ENCODE data around the gene TAF11L3.
"Not testable (repeated sequence)": the region's sequence is repeated elsewhere in the genome, so short reads cannot be mapped to it uniquely, and the experiment has no call there.

TAF11L3 gene

DNA sequence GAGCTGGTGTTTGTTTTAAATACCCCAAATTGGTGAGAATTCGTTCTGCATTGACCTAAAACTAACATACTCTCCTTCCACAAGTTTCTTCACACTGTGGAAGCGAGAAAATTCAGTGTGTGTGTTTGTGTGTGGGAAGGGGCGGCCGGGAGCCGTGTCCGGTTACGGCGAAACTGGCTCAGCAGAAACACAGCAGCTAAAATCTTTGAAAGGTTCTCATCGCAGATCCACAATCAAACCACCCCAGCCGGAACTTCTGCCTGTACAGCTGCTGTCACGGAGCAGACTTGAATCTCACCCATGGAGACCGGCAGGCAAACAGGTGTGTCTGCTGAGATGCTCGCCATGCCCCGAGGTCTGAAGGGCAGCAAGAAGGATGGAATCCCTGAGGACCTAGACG lies at the start of gene TAF11L3:
Gene TAF11L3 (plus strand): TSS at position 301 of the 400 bp plus-strand sequence.
- not testable (repeated sequence) for DNase-seq

DNA sequence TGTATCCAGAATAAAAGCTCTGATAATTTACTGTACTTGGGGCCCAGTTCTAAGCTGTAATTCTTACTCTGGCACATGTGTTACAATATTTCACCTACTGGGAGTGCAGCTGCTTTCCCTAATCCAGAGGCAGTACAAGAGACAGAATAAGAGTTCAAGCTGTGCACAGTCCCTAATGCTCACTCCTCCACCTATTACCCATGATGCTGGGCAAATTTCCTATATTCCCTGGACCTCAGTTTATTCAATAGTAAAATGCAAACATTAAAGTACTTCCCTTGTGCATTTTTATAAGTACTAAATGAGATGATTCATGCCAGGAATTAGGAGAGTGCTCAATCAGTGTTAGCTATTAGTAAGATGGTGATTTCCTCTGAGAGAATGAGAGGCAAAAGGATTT lies 48.1 kb upstream of the TAF11L3 start:
- no peak for DNase-seq

DNA sequence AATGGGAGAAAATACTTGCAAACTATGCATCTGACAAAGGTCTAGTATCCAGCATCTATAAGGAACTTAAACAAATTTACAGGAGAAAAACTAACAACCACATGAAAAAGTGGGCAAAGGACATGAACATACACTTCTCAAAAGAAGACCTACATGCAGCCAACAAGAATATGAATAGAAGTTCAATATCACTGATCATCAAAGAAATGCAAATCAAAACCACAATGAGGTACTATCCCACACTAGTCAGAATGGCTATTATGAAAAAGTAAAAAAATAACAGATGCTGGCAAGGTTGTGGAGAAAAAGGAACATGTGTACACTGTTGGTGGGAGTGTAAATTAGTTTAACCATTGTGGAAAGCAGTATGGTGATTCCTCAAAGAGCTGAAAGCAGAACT lies 43.1 kb upstream of the TAF11L3 start:
- not testable (repeated sequence) for DNase-seq

DNA sequence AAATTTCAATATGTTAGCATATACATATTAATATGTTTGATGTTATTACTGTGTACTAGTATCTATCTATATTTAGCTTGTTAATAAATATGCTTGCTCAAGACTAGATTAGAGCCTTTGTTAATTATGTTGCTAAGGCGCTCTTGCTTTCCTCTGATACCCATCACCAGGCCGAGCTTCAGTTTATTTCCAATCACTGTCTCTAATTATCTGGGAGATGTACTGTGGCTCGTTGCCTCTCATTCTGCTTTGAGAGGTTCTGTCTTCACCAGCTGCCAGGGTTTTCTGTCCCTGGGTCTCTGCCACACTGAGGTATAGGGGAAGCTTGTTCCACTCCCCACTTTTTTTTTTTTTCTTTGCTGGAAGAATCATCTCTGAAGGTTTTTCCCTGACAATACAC lies 41.1 kb upstream of the TAF11L3 start:
- no peak for DNase-seq

DNA sequence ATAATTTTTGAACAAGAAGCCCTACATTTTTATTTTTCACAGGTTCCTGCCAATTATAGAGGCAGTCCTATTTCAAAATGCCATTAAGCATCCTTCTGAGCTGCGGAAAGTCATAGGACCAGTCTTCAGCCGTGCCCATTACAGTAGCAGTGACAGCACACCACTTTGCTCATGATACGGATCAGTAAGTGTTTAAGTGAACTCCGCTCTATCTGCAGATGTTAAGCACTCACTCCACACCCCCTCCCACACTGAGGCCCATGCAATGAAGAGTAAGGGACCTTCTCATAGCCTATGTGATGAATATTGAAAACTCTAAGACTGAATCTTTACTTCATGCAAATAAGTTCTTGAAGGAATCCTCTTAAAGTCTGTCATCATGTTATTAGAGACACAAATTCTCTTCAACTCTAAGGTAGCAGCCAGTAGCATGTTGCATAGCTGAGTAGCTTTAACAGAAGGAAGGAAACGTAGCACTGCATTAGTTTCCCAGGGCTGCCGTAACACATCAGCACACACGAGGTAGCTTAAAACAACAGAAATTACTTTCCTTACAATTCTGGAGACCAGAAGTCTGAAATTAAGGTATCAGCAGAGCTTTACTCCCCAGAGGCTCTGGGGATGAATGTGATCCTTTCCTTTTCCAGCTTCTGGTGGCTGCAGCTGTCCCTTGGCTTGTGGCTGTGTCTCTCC lies 40.4 kb upstream of the TAF11L3 start:
- no peak for DNase-seq

DNA sequence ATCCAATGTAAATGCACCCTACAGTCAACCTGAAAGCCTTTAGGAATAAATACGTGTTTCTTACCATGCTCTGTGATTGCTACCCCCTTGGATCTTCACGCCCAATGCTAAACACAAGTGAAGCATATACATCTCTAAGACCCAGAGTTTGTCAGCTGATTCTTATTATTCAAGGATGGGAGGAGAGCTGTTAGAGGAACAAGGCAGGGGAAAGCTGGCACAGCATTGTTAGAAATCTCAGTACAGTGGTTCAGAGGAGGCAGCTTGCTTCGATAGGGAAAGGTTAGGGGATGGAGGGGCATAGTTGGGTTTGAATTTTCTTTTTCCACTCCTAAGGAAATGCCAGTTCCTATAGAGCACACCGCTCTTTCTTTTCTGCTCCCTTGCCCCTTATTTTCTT lies 36.8 kb upstream of the TAF11L3 start:
- DNase-seq: no peak

DNA sequence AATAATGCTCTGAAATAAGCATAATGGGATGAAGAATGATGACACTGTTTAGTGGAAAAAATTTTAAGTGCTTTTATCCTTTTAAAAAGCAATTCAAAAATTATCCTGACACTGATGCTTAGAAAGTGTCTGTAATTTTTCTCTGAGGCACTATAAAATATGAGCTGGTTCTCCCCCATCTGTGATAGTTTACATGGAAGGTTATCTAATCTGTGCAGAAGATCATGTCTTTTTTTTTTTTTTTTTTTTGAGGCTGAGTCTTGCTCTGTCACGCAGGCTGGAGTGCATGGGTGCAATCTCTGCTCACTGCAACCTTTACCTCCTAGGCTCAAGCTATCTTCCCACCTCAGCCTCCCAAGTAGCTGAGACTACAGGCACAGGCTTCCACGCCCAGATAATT lies 35.4 kb upstream of the TAF11L3 start:
- DNase-seq: peak; percentile 75

DNA sequence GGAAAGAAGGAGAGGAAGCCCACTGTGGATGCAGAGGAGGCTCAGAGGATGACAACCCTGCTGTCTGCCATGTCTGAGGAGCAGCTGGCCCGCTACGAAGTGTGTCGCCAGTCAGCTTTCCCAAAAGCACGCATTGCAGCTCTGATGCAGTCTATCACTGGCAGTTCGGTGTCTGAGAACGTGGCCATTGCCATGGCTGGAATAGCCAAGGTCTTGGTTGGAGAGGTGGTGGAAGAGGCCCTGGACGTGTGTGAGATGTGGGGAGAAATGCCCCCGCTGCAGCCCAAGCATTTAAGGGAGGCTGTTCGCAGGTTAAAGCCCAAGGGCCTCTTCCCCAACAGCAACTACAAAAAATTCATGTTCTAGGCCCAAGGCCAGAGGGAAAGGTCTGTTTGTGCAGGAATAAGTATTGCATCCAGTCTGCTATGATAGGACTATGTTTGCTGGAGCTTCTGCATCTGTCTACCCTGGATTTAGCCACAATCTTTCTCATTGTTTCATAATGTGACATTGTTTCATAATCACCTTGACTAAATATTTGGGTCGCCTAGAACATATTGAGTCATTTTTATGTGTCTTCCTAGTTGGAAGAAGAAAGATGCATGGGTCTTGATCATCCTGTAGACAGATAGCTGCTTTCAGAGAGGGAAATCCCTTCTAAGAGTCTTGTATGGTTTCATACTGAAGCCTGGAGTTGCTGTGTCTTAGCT lies 31.5 kb upstream of the TAF11L3 start:
- not testable (repeated sequence) for DNase-seq

DNA sequence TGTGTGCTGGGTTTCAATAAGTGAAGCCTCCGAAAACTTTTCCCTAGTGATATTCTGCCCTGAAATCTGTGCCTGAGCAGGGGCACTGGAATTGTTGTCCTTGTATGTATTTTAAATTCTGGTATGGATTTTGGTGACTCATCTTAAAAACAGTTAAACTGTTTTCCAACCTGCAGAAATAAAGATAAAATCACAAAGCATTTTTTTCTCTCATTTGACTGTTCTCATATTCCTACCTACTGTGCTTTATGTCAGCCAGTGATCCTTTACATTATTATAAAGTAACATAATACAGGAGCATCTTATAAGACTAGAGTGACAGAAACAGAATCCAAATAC lies 31.0 kb upstream of the TAF11L3 start:
- DNase-seq: no peak

DNA sequence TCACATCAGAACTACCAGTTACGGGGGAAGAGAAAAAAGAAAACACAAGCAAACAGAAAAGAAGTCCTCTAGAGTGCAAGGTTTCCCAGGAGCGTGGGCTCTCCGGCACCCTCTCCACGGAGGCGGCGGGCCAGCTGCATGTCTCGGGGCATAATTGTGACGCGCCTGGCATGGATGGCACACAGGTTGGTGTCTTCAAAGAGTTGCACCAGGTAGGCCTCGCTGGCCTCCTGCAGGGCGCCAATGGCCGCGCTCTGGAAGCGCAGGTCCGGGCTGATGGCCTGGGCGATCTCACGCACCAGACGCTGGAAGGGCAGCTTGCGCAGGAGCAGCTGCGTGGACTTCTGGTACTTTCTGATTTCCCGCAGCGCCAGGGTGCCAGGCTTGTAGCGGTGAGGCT lies 26.9 kb upstream of the TAF11L3 start:
- DNase-seq: not testable (repeated sequence)

DNA sequence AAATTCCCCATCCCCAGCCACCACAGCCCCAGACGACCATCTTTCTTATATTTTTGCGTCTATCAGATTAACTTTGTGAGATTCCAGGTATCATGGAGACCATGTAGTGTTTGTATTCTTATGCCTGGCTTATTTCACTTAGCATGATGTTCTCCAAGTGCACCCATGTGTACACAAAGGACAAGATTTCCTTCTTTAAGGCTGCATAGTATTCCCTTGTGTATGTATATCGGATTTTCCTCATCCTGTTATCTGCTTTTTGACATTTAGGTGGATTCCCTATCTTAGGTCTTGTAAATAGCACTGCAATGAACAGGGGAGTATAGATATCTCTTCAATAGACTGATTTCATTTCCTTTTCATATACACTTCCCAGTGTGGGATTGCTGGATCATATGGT lies 25.4 kb upstream of the TAF11L3 start:
- DNase-seq: no peak

DNA sequence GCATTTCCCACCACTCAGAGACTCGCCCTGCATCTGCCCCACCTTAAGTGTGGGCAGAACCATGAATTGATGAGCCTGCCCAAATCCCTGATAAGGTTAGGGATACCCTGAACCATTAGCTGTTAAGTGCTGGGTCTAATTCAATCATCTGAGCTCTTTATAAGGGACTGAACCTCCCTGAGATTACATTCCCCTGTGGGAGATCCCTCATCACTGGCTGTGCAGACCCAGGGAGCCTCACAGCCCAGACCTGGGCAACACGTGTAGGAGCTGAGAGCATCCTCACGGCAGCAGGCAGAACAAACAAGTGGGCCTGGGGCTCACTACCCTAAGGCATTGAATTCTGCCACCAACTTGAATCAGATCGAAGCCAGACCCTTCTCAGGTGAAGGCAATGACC lies 20.7 kb upstream of the TAF11L3 start:
- DNase-seq: no peak

DNA sequence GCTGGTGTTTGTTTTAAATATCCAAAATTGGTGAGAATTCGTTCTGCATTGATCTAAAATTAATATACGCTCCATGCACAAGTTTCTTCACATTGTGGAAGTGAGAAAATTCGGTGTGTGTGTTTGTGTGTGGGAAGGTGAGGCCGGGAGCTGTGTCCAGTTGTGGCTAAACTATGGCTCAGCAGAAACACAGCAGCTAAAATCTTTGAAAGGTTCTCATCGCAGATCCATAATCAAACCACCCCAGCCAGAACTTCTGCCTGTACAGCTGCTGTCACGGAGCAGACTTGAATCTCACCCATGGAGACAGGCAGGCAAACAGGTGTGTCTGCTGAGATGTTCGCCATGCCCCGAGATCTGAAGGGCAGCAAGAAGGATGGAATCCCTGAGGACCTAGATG lies 20.2 kb upstream of the TAF11L3 start, which contains the start of gene TAF11L2:
Gene TAF11L2 (plus strand): TSS at position 301 of the 400 bp plus-strand sequence.
- not testable (repeated sequence) for DNase-seq

DNA sequence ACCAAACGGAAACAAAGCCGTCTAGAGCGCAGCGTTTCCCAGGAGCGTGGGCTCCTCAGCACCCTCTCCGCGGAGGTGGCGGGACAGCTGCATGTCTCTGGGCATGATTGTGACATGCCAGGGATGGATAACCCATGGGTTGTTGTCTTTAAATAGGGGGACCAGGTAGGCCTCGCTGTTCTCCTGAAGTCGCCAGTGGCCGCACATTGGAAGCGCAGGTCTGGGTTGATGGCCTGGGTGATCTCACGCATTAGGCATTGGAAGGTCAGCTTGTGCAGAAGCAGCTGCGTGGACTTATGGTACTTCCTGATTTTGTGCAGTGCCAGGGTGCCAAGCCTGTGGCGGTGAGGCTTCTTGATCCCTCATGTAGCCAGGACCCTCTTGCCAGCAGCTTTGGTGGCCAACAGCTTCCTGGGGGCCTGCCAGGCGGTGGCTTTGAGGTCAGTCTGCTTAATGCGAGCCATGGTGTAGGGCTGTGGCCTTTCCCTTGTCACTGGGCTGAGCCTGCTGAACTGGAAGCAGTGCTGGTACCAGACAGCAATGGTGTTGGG lies 6.3 kb upstream of the TAF11L3 start:
- no peak for DNase-seq

DNA sequence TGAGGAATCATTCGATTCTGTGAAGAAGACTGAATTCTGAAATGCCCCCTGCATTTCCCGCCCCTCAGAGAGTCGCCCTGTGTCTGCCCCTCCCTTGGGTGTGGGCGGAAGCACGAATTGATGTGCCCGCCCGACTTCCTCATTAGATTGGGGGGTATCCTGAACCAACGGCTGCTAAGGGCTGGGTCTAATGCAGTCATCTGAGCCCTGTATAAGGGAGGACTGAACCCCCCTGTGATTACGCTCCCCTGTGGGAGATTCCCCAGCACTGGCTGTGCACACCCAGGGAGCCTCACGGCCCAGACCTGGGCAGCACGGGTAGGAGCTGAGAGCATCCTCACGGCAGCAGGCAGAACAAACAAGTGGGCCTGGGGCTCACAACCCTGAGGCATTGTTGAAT lies 641 bp upstream of the TAF11L3 start:
- DNase-seq: not testable (repeated sequence)

DNA sequence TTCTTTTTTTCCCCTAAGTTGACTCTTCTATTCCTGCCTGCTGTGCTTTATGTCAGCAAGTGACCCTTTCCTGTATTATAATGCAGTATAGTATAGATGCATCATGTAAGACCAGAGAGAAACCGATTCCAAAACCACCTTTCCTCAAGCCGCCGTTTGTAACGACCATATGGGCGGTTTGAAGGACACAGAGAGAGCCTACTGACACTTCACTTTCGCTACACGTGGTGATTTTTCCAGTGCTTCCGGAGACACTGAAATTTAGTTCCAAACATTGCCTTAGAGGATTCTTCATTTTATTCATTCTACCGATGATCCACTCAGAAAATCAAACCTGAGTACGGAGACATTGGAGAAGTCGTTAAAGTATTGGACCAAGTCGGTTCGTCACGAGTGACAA lies 1.3 kb downstream of the TAF11L3 start:
- not testable (repeated sequence) for DNase-seq

DNA sequence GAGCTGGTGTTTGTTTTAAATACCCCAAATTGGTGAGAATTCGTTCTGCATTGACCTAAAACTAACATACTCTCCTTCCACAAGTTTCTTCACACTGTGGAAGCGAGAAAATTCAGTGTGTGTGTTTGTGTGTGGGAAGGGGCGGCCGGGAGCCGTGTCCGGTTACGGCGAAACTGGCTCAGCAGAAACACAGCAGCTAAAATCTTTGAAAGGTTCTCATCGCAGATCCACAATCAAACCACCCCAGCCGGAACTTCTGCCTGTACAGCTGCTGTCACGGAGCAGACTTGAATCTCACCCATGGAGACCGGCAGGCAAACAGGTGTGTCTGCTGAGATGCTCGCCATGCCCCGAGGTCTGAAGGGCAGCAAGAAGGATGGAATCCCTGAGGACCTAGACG lies 3.3 kb downstream of the TAF11L3 start, which contains the start of gene TAF11L4:
Gene TAF11L4 (plus strand): TSS at position 301 of the 400 bp plus-strand sequence.
- not testable (repeated sequence) for DNase-seq

DNA sequence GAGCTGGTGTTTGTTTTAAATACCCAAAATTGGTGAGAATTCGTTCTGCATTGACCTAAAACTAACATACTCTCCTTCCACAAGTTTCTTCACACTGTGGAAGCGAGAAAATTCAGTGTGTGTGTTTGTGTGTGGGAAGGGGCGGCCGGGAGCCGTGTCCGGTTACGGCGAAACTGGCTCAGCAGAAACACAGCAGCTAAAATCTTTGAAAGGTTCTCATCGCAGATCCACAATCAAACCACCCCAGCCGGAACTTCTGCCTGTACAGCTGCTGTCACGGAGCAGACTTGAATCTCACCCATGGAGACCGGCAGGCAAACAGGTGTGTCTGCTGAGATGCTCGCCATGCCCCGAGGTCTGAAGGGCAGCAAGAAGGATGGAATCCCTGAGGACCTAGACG lies 6.8 kb downstream of the TAF11L3 start, which contains the start of gene TAF11L5:
Gene TAF11L5 (plus strand): TSS at position 301 of the 400 bp plus-strand sequence.
- DNase-seq: not testable (repeated sequence)

DNA sequence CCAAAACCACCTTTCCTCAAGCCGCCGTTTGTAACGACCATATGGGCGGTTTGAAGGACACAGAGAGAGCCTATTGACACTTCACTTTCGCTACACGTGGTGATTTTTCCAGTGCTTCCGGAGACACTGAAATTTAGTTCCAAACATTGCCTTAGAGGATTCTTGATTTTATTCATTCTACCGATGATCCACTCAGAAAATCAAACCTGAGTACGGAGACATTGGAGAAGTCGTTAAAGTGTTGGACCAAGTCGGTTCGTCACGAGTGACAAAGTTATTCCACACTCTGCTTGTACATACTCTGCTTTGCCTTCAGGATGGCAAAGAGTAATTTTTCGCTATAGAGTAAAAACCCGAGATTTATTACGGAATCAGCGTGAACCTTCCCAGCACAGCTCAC lies 8.3 kb downstream of the TAF11L3 start:
- DNase-seq: not testable (repeated sequence)

DNA sequence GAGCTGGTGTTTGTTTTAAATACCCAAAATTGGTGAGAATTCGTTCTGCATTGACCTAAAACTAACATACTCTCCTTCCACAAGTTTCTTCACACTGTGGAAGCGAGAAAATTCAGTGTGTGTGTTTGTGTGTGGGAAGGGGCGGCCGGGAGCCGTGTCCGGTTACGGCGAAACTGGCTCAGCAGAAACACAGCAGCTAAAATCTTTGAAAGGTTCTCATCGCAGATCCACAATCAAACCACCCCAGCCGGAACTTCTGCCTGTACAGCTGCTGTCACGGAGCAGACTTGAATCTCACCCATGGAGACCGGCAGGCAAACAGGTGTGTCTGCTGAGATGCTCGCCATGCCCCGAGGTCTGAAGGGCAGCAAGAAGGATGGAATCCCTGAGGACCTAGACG lies 10.2 kb downstream of the TAF11L3 start, which contains the start of gene TAF11L6:
Gene TAF11L6 (plus strand): TSS at position 301 of the 400 bp plus-strand sequence.
- not testable (repeated sequence) for DNase-seq
